Stomach smooth muscle (tissue), 2 donors: ENCODE results near the gene SHC1.

Experiments
- H3K27ac ChIP-seq: one replicate; pipeline ENCODE4 v1.7.0; 2013; ENCODE audit warnings: mild to moderate bottlenecking, low read length, inconsistent platforms
- H3K27me3 ChIP-seq, 2 donors: one replicate each; pipeline ENCODE4 v1.7.0; 2013; ENCODE audit warnings: low read length in 2 of 2; ENCODE audit not compliant: insufficient read depth in 2 of 2, control insufficient read depth in 1 of 2
- H3K36me3 ChIP-seq, 2 donors: one replicate each; pipeline ENCODE4 v1.7.0; 2013; ENCODE audit warnings: low read length in 2 of 2; ENCODE audit not compliant: control insufficient read depth in 2 of 2, insufficient read depth in 2 of 2
- H3K4me1 ChIP-seq: one replicate; pipeline ENCODE4 v1.7.0; 2013; ENCODE audit warnings: low read length; ENCODE audit not compliant: control insufficient read depth, insufficient read depth
- H3K4me3 ChIP-seq, 2 donors: one replicate each; pipeline ENCODE4 v1.7.0; 2013; ENCODE audit warnings: low read length in 2 of 2
- H3K9ac ChIP-seq, 2 donors: one replicate each; pipeline ENCODE4 v1.7.0; 2013; ENCODE audit warnings: low read length in 2 of 2, mild to moderate bottlenecking in 1 of 2
- H3K9me3 ChIP-seq, 2 donors: one replicate each; pipeline ENCODE4 v1.7.0; 2013; ENCODE audit warnings: low read length in 2 of 2; ENCODE audit not compliant: control insufficient read depth in 2 of 2
- donor health status: healthy.
- donor health status: Pancreatic carcinoma.

Gene SHC1

DNA sequence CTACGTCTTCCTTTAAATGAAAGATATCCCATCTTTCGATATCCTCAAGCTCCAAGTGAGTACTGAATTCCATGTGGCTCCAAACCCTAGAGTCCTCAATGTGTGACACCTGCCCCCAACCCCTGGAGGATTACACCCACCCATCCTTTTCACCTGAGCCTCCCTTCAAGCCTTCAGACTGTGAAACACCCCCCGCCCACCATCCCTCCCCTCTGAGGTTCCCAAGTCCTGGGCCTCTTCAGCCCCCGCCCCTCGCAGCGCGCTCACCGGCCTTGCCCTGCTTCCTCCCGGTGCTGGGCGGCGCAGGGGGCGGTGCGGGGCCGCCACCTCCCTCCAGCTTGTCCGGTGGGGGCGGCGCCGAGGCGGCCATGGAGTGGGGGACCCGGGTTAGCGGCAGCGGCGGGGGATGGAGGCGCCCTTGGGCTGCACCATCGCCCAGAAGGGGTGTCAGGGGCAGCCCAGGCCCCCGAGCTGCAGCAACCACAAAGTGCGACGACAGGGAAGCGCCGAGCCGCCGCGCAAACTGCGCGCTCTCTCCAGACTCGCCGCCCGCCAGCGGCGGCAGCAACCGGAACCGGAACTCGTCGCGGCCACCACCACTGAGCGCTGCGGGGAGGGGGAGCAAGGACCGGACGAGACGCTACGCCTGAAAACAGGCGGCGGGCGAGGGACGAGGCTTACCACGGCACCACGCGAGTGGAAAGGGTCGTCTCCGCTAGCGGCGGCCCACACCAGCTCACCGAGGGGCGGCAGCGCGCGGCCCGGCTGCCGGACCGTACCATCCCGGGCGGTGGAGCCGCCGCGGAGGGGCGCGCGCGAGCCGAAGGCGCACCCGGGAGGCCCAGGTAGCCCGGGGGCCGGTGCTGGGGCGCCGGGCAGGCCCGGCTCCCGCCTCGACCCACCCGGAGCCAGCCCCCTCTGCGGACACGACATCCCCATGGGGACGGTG is 9.1 kb downstream of the SHC1 start, which contains the start of gene PYGO2:
Gene PYGO2 (minus strand): TSS at position 576 of the 949 bp plus-strand sequence. CDS start 206 bp downstream, at position 370.
- Histone ChIP-seq H3K36me3 (peaks cover 33 to 35% of the 10 kb centered on the region in 2 donors), H3K9ac (peak within 1 kb of the TSS; percentile 93 to 94)

DNA sequence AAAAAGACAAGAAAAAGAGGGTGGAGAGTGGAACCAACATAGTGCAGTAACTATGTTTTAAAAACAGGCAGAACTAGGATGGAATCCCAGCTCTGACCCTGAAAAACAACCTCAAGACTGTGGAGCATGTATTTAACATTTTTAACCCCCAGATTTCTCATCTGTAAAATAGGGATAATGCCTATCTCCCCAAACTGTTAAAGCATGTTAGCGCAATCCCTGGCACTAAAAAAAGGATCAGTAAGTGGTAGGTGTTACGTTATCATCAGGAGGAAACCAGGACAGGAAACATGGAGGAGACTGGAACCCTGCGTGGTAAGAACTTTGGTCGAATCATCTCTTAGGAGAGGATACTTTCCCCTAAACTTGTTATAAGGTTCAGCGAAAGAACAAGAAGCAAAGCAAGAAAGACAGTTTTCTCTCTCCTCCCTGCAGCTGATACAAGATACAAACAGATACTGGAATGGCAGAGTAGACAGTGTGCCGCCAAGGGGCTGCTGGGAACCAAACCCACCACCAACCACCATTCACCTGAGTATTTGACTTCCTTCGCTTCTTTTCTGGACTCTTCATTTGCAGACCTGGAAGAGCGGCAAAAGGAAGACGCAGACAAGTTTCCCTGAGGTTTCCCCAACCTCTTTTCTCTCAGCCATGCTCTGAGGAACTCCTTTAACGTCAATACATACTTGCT is 10.0 kb downstream of the SHC1 start:
- H3K27me3 ChIP-seq, result no peaks in the 10 kb centered on the region
- no peaks in the 10 kb centered on the region for H3K9me3 ChIP-seq
- H3K4me1 ChIP-seq, result peaks cover 48% of the 10 kb centered on the region
- H3K27ac ChIP-seq, result peak overlapping the region; percentile 94
- H3K36me3 ChIP-seq, result peaks cover 24 to 27% of the 10 kb centered on the region in 2 donors
- H3K9ac ChIP-seq, result peak overlapping the region; percentile 93 to 94
- H3K4me3 ChIP-seq, result peak overlapping the region; percentile 31 to 85

More for the DNA sequence above, 9.1 kb downstream of the SHC1 start, which contains the start of gene PYGO2:
- Histone ChIP-seq H3K27ac (peak within 1 kb of the TSS; percentile 94), H3K9me3 (no peaks in the 10 kb centered on the region), H3K4me1 (peaks cover 41% of the 10 kb centered on the region), H3K4me3 (peak within 1 kb of the TSS; percentile 31 to 85), H3K27me3 (no peaks in the 10 kb centered on the region)

DNA sequence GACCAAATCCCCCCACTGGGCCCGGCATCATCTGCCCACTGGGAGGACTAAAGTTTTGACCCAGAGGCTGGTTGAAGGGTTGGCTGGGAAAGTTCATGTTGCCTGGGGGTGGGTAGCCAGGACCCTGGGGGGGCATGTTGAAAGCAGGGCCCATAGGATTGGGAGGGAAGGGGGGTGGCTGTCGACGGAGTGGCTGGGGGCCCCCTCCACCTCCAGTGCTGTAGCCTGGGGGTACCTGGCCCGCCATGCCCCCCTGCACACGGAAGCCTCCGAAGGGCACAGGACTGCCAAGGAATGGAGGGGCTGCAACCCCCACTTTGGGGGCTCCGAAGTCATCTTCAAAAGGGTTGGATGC is 11.1 kb downstream of the SHC1 start:
- H3K9me3 ChIP-seq, result no peaks in the 10 kb centered on the region
- no peaks in the 10 kb centered on the region for H3K27me3 ChIP-seq
- peaks cover 17 to 18% of the 10 kb centered on the region in 2 donors for H3K36me3 ChIP-seq
- no peak overlapping the region for H3K27ac ChIP-seq
- H3K4me3 ChIP-seq, result no peak overlapping the region
- H3K9ac ChIP-seq, result no peak overlapping the region
- H3K4me1 ChIP-seq, result peaks cover 59% of the 10 kb centered on the region

DNA sequence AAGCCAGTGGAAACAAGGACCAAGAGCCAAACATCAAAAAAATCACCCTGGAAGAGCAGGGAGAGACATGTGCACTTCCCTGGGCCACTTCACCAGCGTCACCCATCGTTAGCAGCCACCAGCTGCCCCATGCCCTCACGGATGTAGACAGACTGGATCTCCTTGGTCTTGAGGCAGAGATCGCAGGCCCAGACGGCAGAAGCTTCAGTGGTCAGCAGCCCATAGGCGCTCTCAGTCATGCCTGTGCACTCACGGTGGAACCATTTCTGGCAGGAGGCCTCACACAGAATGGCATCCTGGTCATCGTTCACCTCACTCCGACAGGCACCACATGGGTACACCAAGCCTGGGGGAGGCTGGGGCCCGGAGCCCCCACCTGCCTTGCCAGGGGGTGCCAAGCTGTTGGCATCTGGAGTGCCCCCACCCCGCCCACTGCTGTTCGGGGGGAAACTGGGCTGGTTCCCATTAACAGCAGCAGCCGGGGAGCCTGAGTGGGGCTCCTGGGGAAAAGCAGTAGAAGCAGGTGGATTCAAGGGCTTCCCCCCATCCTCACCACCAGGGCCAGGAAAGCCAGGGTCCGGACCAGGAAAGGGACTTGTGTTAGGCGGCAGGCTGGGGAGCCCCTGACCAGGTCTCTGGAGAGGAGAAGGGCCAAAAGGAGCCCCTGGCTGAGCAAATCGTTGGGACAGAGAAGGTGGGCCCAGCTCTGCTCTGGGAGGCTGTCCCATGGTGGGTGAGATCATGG is 11.7 kb downstream of the SHC1 start:
- Histone ChIP-seq H3K36me3 (peaks cover 14 to 15% of the 10 kb centered on the region in 2 donors), H3K27ac (no peak overlapping the region), H3K27me3 (no peaks in the 10 kb centered on the region), H3K4me3 (no peak overlapping the region), H3K4me1 (peaks cover 61% of the 10 kb centered on the region), H3K9me3 (no peaks in the 10 kb centered on the region), H3K9ac (no peak overlapping the region)

DNA sequence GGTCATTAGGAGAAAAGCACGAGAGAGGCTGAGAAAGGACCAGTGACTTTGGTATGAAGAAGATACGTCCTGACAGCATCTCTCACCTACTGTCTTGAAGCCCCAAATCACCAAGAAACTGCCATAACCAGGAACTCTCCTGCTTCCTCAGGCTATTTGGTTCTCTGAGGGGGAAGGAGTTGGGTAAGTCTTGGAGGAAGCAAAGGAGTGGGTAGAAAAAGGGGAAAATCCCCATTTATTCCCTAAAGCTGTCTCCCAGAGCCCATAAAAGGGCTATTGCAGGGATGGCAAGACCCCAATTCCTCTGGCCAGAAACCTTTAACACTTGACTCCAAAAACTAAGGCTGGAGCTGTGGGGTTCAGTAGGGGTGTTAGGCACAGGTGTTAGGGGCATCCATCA is 12.5 kb downstream of the SHC1 start:
- Histone ChIP-seq H3K9me3 (no peaks in the 10 kb centered on the region), H3K27me3 (no peaks in the 10 kb centered on the region), H3K36me3 (peaks cover 6 to 8% of the 10 kb centered on the region in 2 donors), H3K9ac (no peak overlapping the region), H3K27ac (peak overlapping the region; percentile 90), H3K4me3 (no peak overlapping the region), H3K4me1 (peaks cover 65% of the 10 kb centered on the region)

DNA sequence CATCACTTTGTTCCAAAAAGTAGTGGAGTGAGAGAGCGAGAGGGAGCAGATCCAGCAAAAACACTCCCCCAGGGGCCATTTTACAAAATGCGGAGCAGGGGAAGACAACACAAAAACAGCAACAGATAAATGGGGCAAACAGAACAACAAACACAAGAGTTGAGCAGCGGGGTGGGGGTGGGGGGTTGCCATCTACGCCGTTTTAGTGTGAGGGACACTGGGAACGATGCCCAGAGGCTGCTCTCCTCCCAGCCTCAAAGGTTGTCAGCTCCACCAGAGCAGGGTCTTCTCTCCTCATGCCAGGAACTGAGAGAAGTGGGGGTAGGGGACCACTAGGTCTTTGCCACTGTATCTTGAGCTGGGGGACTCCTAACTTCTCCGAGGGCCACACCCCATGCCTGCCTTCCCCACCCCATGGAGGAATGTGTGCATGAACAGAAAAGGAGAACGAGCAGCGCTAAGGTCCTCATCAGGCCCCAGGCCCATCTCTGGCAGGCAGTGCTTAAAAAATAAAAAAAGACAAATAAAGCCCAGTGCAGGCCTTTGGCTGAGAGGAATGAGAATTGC is 13.4 kb downstream of the SHC1 start:
- Histone ChIP-seq H3K9me3 (no peaks in the 10 kb centered on the region), H3K9ac (peak overlapping the region; percentile 65 to 84), H3K4me3 (no peak overlapping the region), H3K4me1 (peaks cover 64% of the 10 kb centered on the region), H3K36me3 (peaks cover 5 to 8% of the 10 kb centered on the region in 2 donors), H3K27ac (peak overlapping the region; percentile 90), H3K27me3 (no peaks in the 10 kb centered on the region)

DNA sequence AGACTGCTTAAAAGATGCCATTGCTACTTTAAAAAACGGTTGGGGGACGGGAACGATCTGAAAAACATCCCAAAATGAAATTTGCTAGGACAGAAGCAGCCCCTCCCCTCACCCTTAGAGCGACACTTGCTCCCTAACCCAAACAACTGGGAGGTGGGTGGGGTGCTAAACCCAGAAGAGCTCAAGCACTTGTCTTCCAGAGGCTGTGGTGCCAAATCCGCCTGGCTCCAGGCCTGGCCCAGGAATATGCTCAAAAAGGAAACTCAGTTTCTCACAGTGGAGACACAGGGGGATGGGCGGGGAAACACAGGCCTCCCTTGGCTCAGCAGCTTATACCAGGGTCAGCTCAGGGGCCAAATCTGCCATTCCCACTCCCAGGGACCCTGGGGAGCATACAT is 14.0 kb downstream of the SHC1 start:
- Histone ChIP-seq H3K9ac (peak overlapping the region; percentile 65 to 84), H3K27me3 (no peaks in the 10 kb centered on the region), H3K36me3 (peaks cover 5 to 8% of the 10 kb centered on the region in 2 donors), H3K9me3 (no peaks in the 10 kb centered on the region), H3K27ac (peak overlapping the region; percentile 90), H3K4me1 (peaks cover 62% of the 10 kb centered on the region), H3K4me3 (peak overlapping the region; percentile 89 to 92)

DNA sequence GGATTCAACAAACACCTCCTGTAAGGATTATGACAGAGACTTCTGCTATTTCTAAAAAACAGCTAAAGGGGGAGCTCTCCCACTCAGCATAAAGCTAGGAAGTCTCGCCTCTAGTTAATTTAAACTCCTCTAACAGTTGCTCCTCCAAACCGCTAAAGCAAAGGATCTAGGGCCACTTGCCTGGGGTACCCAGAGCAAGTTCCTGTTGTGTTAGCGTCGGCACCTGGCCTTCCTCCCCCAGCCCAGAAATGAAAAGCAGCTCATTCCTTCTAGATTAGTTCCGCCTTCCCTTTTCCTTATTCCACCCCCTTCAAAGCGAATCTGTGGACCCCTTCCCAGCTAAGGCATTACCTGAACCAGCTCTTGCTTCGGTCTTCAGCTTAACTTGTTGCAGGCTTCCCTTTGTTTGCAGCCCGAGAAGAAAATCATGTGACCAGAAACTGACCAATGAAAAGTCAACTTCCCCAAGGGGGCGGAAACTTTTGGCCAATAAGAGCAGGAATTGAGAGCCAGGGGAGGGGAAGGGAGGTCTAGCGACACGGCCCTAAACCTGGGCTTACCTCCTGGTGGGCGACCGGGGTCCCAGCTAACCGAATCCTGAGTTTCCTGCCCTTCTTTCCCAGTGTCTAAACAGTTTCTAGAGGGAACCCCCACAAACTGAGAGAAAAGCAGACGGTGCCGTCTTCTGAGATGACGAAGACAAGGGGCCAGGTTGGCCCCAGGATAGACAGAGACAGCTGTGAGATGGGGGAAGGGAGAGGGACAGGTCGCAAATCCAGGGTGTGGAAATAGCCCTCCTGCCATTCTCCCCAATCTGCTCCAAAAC is 14.6 kb downstream of the SHC1 start, which contains the start of gene PBXIP1:
Gene PBXIP1 (minus strand): TSS at position 382 of the 826 bp plus-strand sequence. CDS start 2,378 bp downstream, outside the sequence.
- Histone ChIP-seq H3K4me1 (peaks cover 59% of the 10 kb centered on the region), H3K27ac (peak within 1 kb of the TSS; percentile 90), H3K9ac (peak within 1 kb of the TSS; percentile 65 to 84), H3K9me3 (no peaks in the 10 kb centered on the region), H3K4me3 (peak within 1 kb of the TSS; percentile 89 to 92), H3K27me3 (no peaks in the 10 kb centered on the region), H3K36me3 (peaks cover 9 to 13% of the 10 kb centered on the region in 2 donors)

DNA sequence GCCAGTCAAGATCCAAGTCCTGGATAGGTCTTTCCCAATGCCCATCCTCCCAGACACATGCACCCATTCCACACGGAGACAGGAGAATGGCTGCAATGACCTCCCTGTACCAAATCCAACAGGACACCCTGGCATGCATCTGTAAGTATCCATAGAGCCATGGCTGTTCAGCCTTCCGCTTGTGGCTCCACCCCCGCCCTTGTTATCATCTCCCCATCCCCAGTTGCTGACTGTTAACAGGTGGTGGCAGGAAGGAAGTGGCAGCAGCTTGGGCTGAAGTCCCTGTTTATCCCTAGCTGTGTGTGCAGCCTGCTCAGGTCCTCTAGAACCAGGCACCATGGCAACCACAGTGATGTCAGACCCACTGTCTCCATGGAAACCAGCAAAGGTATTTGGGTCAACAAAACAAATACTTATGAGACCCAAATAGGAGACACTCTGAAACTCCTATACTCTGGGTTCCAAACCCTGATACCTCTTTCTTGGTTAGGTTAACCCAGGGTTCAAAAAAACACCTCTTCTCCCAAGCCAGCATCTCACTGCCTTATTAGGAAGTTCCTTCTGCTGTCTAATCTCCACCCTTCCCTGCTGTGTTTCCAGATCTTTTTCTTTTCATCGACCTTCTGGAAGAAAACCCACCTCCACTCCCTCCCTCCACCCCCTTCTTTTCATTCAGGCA is 15.4 kb downstream of the SHC1 start:
- peaks cover 15 to 19% of the 10 kb centered on the region in 2 donors for H3K36me3 ChIP-seq

More for the DNA sequence above, 15.4 kb downstream of the SHC1 start:
- Histone ChIP-seq H3K4me3 (peak overlapping the region; percentile 89 to 92), H3K9me3 (no peaks in the 10 kb centered on the region), H3K27ac (peak overlapping the region; percentile 90), H3K9ac (peak overlapping the region; percentile 65 to 84), H3K27me3 (no peaks in the 10 kb centered on the region), H3K4me1 (peaks cover 52% of the 10 kb centered on the region)
